Liver (tissue), 9 donors: Measurements from ENCODE around the gene LRP4. TPM values are rescaled to one million over a fixed set of nuclear protein-coding genes. Genes with fewer than 3 reads are reported as not detected.

ENCODE experiments used
- DNase-seq: peaks from one replicate; pipeline ENCODE4 v3.0.0-alpha.2; 2017; ENCODE audit warnings: low spot score
- H3K27ac ChIP-seq, 2 donors: one replicate each; pipeline ENCODE4 v1.7.0; 2013; ENCODE audit warnings: inconsistent platforms in 2 of 2, low read length in 2 of 2, control low read depth in 1 of 2, low read depth in 1 of 2, mild to moderate bottlenecking in 1 of 2
- H3K27me3 ChIP-seq, 4 donors: one replicate each; pipeline versions ENCODE4 v1.6.1 to v1.7.0; 2013; ENCODE audit warnings: low read length in 3 of 4, inconsistent platforms in 1 of 4, mild to moderate bottlenecking in 1 of 4, moderate library complexity in 1 of 4; ENCODE audit not compliant: control insufficient read depth in 4 of 4, insufficient read depth in 4 of 4
- H3K36me3 ChIP-seq, 4 donors: one replicate each; pipeline versions ENCODE4 v1.6.1 to v1.7.0; 2013; ENCODE audit warnings: low read length in 3 of 4, mild to moderate bottlenecking in 3 of 4, low read depth in 1 of 4, moderate library complexity in 1 of 4; ENCODE audit not compliant: control insufficient read depth in 4 of 4, insufficient read depth in 3 of 4
- H3K4me1 ChIP-seq, 4 donors: one replicate each; pipeline versions ENCODE4 v1.6.1 to v1.7.0; 2013; ENCODE audit warnings: low read length in 3 of 4, mild to moderate bottlenecking in 3 of 4, moderate library complexity in 1 of 4; ENCODE audit not compliant: control insufficient read depth in 4 of 4, insufficient read depth in 4 of 4
- H3K4me3 ChIP-seq, 3 donors: one replicate each; pipeline versions ENCODE4 v1.6.1 to v1.7.0; 2013; ENCODE audit warnings: low read length in 3 of 3, control low read depth in 1 of 3, low read depth in 1 of 3, mild to moderate bottlenecking in 1 of 3
- H3K9ac ChIP-seq, 2 donors: one replicate each; pipeline ENCODE4 v1.7.0; 2013; ENCODE audit warnings: low read length in 2 of 2, mild to moderate bottlenecking in 2 of 2, moderate library complexity in 2 of 2, control low read depth in 1 of 2, low read depth in 1 of 2
- H3K9me3 ChIP-seq, 4 donors: one replicate each; pipeline versions ENCODE4 v1.6.1 to v1.7.0; 2013; ENCODE audit warnings: low read length in 3 of 4; ENCODE audit not compliant: control insufficient read depth in 4 of 4
- ATF3 ChIP-seq: IDR thresholded peaks from 2 replicates; pipeline ENCODE4 v1.6.1; 2016; ENCODE audit warnings: antibody characterized with exemption
- CTCF ChIP-seq: fragments of 150-350 bp; IDR thresholded peaks from 2 replicates; pipeline ENCODE4 v1.5.1; 2017; ENCODE audit warnings: improper control_type of control experiment, low read depth, low read length; ENCODE audit not compliant: missing input control
- EGR1 ChIP-seq, 2 donors: IDR thresholded peaks; 2 replicates each; pipeline ENCODE4 v1.6.1; 2016 to 2018; ENCODE audit warnings: antibody characterized with exemption in 2 of 2, low read depth in 2 of 2
- FOXA1 ChIP-seq: IDR thresholded peaks from 2 replicates; pipeline ENCODE4 v1.6.1; 2016; ENCODE audit warnings: antibody characterized with exemption
- FOXA2 ChIP-seq: IDR thresholded peaks from 2 replicates; pipeline ENCODE4 v1.6.1; 2016; ENCODE audit warnings: antibody characterized with exemption
- GABPA ChIP-seq, 2 donors: IDR thresholded peaks in 1 of 2; conservative IDR thresholded peaks in 1 of 2; 2 replicates each; pipeline ENCODE4 v1.6.1; 2016; ENCODE audit warnings: antibody characterized with exemption in 2 of 2, mild to moderate bottlenecking in 1 of 2, moderate library complexity in 1 of 2
- HNF4A ChIP-seq, 2 donors: conservative IDR thresholded peaks; 2 replicates each; pipeline ENCODE4 v1.6.1; 2016; ENCODE audit warnings: antibody characterized with exemption in 2 of 2, mild to moderate bottlenecking in 2 of 2
- HNF4G ChIP-seq: IDR thresholded peaks from 2 replicates; pipeline ENCODE4 v1.6.1; 2016; ENCODE audit warnings: antibody characterized with exemption
- MAX ChIP-seq: IDR thresholded peaks from 2 replicates; pipeline ENCODE4 v1.6.1; 2016; ENCODE audit warnings: antibody characterized with exemption
- NR2F2 ChIP-seq: IDR thresholded peaks from 2 replicates; pipeline ENCODE4 v1.6.1; 2016; ENCODE audit warnings: antibody characterized with exemption
- RAD21 ChIP-seq, 2 donors: IDR thresholded peaks; 2 replicates each; pipeline ENCODE4 v1.6.1; 2016; ENCODE audit warnings: antibody characterized with exemption in 2 of 2, mild to moderate bottlenecking in 2 of 2
- REST ChIP-seq: IDR thresholded peaks from 2 replicates; pipeline ENCODE4 v1.6.1; 2016; ENCODE audit warnings: antibody characterized with exemption, mild to moderate bottlenecking
- RXRA ChIP-seq, 2 donors: IDR thresholded peaks; 2 replicates each; pipeline ENCODE4 v1.6.1; 2017 to 2018; ENCODE audit warnings: antibody characterized with exemption in 2 of 2, mild to moderate bottlenecking in 1 of 2
- SP1 ChIP-seq: IDR thresholded peaks from 2 replicates; pipeline ENCODE4 v1.6.1; 2018; ENCODE audit warnings: antibody characterized with exemption, mild to moderate bottlenecking
- TAF1 ChIP-seq: conservative IDR thresholded peaks from 2 replicates; pipeline ENCODE4 v1.6.1; 2016; ENCODE audit warnings: antibody characterized with exemption, mild to moderate bottlenecking
- YY1 ChIP-seq: IDR thresholded peaks from 2 replicates; pipeline ENCODE4 v1.6.1; 2016; ENCODE audit warnings: antibody characterized with exemption, mild to moderate bottlenecking
- ZBTB33 ChIP-seq: IDR thresholded peaks from 2 replicates; pipeline ENCODE4 v1.6.1; 2016; ENCODE audit warnings: antibody characterized with exemption
- WGBS: extraction: QIAGEN DNeasy Blood & Tissue Kit; methylation state at CpG from one replicate; pipeline ENCODE4 v1.1.7; 2013; 5-methylcytosine and 5-hydroxymethylcytosine counted together
- polyA plus RNA-seq, 2 donors: library from polyadenylated mRNA; stranded (reverse) in 1 of 2; unstranded in 1 of 2; fragments of 200-250 nt in 1 of 2; fragments of >200 nt in 1 of 2; fragmentation: Nextera tagmentation in 1 of 2; extraction: Ambion mirVana in 1 of 2; gene quantifications; one replicate each; pipeline versions ENCODE4 v1.2.1 to v1.2.3, GENCODE V29; 2013 to 2015
- total RNA-seq, 2 donors: library from RNA; depleted of rRNA; stranded (reverse); fragments of >200 nt; gene quantifications; one replicate each; pipeline ENCODE4 v1.2.3, GENCODE V29; 2014
- donor health status: healthy.
- donor health status: healthy.
- donor health status: healthy.
- donor health status: healthy.
- donor health status: healthy.

Gene LRP4
- total and polyA plus RNA-seq, 4 donors: 0.50 to 3.1 (median 0.90) TPM

GRCh38 chr11:46840116-46840515 is 78.2 kb downstream of the LRP4 start:
- H3K9me3 ChIP-seq: no peaks in the 10 kb centered on the region
- no peak for TF ChIP-seq HNF4A (conservative IDR thresholded peaks at IDR 0.05)
- TF ChIP-seq FOXA1: no peak
- TF ChIP-seq SP1: no peak
- TF ChIP-seq FOXA2: no peak
- no peak for TF ChIP-seq EGR1 (IDR thresholded peaks at IDR 0.05; ENCODE audit: low read depth in 2 of 2)
- no peak for TF ChIP-seq TAF1
- TF ChIP-seq MAX: no peak
- H3K4me1 ChIP-seq: peaks cover 3 to 4% (median 4%) of the 10 kb centered on the region in 4 donors

GRCh38 chr11:46838501-46838900 is 79.8 kb downstream of the LRP4 start:
- H3K27me3 ChIP-seq: no peaks in the 10 kb centered on the region
- WGBS: 96% methylated on average over 6 of the region's 6 CpGs
- no peak overlapping the region for H3K9ac ChIP-seq
- no peak for DNase-seq
- H3K27ac ChIP-seq: no peak overlapping the region
- peaks cover 0 to 2% (median 0%) of the 10 kb centered on the region in 4 donors for H3K36me3 ChIP-seq
- no peak for TF ChIP-seq GABPA (IDR thresholded peaks at IDR 0.05 in 1 of 2, conservative IDR thresholded peaks at IDR 0.05 in 1 of 2)
- TF ChIP-seq MAX: no peak
- TF ChIP-seq SP1: no peak
- no peak for TF ChIP-seq YY1
- TF ChIP-seq ZBTB33: no peak
- TF ChIP-seq CTCF: no peak
- no peak for TF ChIP-seq ATF3
- TF ChIP-seq HNF4A (conservative IDR thresholded peaks at IDR 0.05): no peak
- no peak for TF ChIP-seq REST
- TF ChIP-seq FOXA2: no peak
- TF ChIP-seq EGR1 (IDR thresholded peaks at IDR 0.05; ENCODE audit: low read depth in 2 of 2): no peak
- no peak for TF ChIP-seq RXRA (IDR thresholded peaks at IDR 0.05)
- TF ChIP-seq NR2F2: no peak
- TF ChIP-seq HNF4G: no peak
- no peak for TF ChIP-seq RAD21 (IDR thresholded peaks at IDR 0.05)
- no peak for TF ChIP-seq FOXA1
- no peak for TF ChIP-seq TAF1
- no peak overlapping the region for H3K4me3 ChIP-seq
- no peaks in the 10 kb centered on the region for H3K4me1 ChIP-seq
- no peaks in the 10 kb centered on the region for H3K9me3 ChIP-seq

More at GRCh38 chr11:46840116-46840515, 78.2 kb downstream of the LRP4 start:
- Histone ChIP-seq H3K36me3 (peaks cover 0 to 2% (median 0%) of the 10 kb centered on the region in 4 donors), H3K27ac (no peak overlapping the region), H3K27me3 (no peaks in the 10 kb centered on the region), H3K4me3 (no peak overlapping the region), H3K9ac (no peak overlapping the region)
- DNase-seq: no peak
